HG03045 (cell line): ENCODE data around the gene SH3BGRL2.
"Not testable (repeated sequence)": the region's sequence is repeated elsewhere in the genome, so short reads cannot be mapped to it uniquely, and the experiment has no call there.

ENCODE experiments used
- ATAC-seq: cut with Tn5 transposase; IDR thresholded peaks from one replicate; pipeline ENCODE4 v1.9.1; 2021; ENCODE audit warnings: mild to moderate bottlenecking, moderate library complexity; ENCODE audit not compliant: unreplicated experiment

The SH3BGRL2 gene

DNA sequence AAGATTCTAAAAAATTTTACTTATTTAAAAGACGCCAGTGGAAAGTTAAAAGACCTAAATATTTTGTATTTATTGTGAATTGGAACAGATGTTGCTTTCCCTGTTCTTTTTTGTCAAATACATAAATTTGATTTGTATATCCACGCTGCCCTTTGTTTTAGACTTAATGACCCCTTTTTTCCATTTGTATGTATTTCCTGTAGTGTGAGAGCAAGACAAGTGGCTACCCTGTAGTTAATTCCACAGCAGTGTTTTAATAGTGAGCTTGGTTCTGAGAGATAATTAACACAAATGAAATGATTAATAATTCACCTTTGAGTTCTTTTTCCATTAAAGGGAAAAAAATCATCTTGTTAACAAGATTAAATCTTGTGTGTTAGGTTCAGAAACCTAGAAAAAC lies 16.6 kb downstream of the SH3BGRL2 start:
- ATAC-seq: no peak

GRCh38 chr6:79648328-79648727 lies 17.2 kb downstream of the SH3BGRL2 start:
- no peak for ATAC-seq

DNA sequence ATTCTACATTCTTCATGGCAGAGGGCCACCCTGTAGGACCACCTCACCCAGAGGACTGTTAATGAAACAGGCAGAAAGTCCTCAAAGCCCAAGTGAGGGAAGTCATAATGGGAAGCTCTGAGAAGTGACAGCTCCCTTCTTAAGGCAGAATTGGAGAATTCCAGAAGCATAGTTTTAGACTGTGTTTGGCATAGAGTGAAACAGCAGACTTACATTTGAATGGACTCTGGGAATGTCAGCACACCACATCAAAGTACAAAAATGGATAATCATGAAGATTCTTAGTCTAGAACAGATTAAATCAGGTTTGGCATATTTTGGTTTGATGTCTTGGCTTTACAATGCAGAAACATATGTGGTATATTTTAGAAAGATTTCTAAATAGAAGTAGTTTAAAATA lies 17.9 kb downstream of the SH3BGRL2 start:
- ATAC-seq: no peak

DNA sequence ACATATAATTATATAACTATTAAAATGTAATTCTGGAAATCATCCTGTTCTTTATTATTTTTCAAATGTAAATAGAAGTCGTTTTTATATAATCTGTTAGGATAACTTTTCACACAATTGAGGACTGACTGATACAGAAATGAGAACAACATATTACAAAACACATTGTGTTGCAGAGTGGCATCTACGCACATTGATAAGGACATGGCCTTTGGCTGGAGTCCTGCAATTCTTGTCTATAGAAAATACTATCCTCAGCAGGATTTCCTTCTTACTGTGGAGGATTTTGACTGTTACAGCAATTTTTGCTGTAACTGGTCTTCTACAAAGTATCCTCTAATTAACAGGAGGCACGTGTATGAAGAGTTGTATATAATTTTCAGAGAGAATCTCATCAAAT lies 19.8 kb downstream of the SH3BGRL2 start:
- ATAC-seq: no peak

DNA sequence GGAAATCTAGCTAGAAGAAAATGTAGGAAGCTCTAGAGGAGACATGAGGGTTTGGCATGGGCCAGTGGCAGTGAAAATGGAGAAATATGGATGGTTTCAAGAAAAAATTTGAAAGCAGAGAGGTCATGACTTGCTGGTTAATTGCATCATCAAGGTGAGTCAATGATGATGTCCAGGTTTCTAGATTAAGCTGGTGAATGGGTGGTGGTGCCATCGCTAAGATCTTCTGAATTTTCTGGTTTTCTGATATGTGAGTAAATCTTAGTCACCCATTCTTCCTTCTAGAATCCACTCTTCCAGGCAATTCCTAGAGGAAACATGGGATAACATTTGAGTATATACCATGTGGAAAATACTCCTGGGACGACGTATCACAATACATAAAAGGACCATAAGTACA lies 25.0 kb downstream of the SH3BGRL2 start:
- ATAC-seq: no peak

- no peak for ATAC-seq
Measured at GRCh38 chr6:79657238-79657637, 26.1 kb downstream of the SH3BGRL2 start.

DNA sequence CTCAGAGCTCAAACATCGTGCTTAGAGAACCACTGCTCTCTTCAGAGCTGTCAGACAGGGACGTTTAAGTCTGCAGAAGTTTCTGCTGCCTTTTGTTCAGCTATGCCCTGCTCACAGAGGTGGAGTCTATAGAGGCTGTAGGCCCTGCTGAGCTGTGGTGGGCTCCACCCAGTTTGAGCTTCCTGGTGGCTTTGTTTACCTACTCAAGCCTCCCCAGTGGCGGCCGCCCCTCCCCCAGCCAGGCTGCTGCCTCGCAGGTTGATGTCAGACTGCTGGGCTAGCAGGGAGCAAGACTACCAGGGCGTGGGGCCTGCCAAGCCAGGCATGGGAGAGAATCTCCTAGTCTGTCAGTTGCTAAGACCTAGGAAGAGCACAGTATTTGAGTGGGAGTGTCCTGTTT lies 32.5 kb downstream of the SH3BGRL2 start:
- not testable (repeated sequence) for ATAC-seq

DNA sequence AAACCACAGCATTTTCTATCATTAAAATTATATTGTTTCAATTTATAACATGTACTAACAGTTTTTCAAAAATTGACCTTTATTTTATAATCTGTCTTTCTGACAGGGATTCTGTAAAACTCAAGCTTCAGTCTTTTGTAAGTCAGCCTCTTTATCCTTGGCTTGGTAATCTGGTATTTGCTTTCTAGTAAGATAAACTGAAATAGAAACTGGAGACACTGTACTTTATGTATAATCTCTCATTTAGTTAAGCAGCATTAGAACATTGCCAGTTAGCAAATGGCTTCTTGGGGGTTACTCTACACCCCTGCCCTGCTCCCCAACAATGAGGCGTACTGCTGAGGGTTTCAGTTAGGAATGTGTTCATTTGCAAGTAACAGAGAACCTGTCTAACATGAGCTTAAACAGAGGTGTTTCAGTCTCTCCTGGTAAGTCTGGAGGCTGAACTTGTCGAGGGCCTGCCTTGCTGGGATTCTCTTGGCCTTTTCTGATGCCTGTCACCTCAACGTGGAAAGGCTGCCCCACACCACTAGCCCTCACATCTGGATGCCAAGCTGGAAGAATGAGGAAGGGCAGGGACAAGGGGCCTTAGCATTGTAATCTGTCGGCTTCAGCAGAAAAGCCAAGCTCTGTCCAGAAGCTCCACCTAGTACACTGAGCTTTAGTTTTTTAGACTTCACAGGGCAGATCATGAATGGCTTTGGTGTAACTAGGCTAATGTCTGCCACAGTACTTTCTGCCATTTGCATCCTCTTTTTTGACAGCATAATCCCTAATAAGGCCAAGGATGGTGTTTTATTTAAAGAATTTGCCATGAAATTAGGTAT lies 34.8 kb downstream of the SH3BGRL2 start:
- no peak for ATAC-seq

- no peak for ATAC-seq
Measured at GRCh38 chr6:79666634-79667033, 35.5 kb downstream of the SH3BGRL2 start.

DNA sequence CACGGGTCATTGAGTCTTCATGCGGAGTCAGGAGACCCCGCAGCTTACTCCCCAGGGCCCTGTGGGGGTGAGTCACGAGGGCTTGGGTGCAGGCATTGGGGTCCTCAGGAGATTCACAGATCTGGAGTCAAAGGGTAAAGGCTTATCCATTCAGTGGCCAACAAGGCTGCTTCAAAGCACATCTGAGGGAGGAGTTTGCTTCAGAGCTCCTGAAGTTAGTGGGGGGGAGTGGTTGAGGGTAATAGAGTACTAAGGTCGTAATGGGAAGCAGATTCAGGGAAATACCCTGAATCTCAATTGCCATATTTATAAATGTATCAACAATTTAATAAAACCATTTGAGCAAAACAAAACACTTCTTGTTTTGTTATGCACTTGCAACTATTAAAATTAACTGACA lies 37.3 kb downstream of the SH3BGRL2 start:
- ATAC-seq: no peak

GRCh38 chr6:79669766-79670165 lies 38.6 kb downstream of the SH3BGRL2 start:
- ATAC-seq: no peak

- no peak for ATAC-seq
Measured at GRCh38 chr6:79670789-79671188, 39.7 kb downstream of the SH3BGRL2 start.

DNA sequence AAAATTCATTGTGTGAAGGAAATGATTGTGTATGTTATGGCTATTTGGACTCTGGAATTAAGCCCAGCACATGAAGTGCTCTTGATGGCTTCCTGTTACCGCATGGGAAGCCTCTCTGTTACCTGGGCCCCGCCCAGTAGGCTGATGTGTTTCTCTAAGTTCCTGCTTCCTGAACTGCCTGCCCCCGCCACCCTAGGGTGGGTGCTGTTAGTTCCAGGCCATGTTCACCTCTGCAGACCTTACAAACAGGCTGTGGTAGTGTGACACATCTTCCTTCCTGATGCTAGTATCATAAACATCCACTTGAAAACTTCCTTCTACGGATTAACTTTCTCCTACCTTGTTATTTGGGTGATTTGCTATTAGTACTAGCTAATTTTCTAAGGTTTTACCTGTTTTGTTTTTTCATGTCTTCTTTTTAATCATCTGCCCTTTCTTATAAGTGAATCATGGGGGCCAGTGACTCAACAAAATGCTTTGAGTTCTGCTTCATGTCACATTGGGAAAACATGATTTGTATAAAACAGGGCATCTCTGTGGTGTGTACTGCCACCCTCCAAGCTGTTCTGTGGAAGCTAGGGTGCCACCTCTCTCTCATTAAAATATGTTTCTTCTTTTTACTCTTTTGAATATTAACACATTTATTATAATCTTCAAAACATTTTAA lies 40.6 kb downstream of the SH3BGRL2 start:
- no peak for ATAC-seq

DNA sequence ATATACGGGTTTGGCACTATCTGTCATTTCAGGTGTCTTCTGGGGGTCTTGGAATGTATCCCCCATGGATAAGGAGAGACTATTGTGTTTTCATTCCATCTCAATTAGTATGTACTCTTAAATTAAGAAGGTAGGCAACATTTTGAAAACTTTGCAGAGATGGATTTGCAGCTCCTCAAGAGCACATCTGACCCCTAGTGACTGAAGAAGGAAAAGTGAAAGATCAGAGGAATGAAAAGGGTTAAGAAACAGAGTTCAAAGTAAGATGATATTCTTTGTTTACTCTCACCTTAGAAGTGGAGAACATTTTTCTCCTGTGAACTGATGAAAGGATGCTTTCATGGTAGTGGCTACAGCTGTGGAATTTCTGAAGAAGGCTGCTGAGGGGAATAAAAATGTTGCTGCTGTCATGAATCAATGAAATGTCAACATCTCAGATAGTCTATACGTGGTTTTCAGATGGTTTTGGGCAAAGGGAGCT lies 41.5 kb downstream of the SH3BGRL2 start:
- ATAC-seq: no peak

GRCh38 chr6:79673947-79674346 lies 42.8 kb downstream of the SH3BGRL2 start:
- no peak for ATAC-seq

DNA sequence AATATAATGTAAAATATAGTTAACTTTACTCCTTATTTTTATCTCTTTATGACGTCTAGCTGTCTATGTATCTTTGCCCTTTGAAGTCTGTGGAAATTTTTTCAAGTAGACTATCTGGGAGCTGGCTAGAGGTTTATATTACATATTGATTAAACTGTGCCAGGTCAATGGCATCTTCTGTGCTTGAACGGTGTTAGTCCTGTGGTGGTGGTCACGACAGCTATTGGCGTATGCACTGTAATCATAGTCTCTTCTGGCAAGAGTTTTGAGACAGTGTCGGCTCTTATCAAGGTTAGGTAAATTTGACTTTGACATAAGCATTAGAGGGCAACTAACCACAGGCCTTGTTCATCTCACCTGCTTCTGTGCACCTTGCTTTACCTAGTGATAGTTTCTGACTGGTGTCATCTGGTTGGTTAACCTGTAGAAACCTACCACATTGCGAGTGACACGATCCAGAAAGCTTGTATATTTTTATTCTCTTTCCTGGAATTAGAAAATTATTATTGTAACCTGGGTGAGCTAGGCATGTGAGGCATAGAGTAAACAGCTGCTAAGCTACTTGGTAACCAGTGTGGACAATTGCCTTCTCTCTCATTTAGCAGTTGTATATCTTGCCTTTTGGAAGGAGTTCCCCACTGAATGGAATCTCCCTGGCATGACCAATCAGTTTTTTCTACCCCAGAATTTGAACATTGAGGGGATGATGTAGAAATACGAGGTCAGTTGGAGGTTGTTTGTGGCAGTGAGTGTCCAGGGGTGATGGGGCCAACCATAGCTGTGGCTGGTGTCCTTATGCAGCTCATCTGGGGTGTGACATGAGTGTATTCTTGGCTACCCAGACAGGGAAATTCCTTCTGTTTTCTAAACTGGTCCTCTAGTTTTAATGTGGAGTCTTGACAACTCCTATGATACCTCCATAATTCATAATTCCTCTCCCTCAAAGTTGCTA lies 45.9 kb downstream of the SH3BGRL2 start:
- ATAC-seq: no peak

GRCh38 chr6:79682682-79683081 lies 51.6 kb downstream of the SH3BGRL2 start:
- ATAC-seq: not testable (repeated sequence)

GRCh38 chr6:79684876-79685275 lies 53.7 kb downstream of the SH3BGRL2 start:
- no peak for ATAC-seq

DNA sequence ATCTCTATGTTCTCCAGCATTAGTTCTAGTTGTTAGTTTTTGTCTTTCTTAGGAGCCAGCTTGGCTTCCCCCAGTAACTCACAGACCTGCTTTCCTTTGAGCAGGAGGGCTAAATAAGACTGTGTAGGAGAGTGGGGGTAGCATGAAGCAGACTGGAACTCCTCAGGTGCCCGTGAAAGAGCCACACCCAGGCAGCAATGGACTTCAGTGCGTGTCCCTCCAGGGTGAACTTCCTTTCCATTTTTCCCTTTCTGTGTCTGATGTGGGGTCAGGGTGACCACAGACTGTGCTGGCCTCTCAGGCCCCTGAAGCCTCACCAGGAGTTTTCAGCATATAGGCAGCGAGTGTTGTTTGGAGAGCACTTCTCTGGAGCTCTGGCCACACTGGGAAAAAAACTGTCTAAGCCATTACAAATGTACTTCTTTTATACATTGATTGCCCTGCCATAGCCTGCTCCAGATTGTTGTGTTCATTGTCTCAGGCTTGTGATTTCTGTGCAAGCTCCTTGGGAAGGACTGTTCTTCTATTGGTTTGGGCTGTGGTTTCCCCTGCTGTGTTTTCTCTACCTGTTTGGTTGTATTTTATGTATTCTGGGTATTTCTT lies 55.7 kb downstream of the SH3BGRL2 start:
- no peak for ATAC-seq

- ATAC-seq: no peak
Measured at GRCh38 chr6:79687759-79688158, 56.6 kb downstream of the SH3BGRL2 start.

- ATAC-seq: no peak
Measured at GRCh38 chr6:79694156-79694555, 63.0 kb downstream of the SH3BGRL2 start.
